IMR-90 (cell line): ENCODE measurements around the gene TTC21A. TPM values are rescaled to one million over a fixed set of nuclear protein-coding genes. Genes with fewer than 3 reads are reported as not detected.

Experiments used
- ATAC-seq: fragments of 200-7000 bp; cut with Tn5 transposase; 2 replicates; pipeline ENCODE4 v1.9.1; 2020; ENCODE audit warnings: low read depth, mild to moderate bottlenecking, moderate library complexity
- BruUV-seq: library from RNA; stranded (reverse); fragments of 400-500 nt; replicated peaks from 2 replicates; lab custom pipeline; 2021; lab: Mats Ljungman, UMichigan
- CTCF ChIA-PET: fragments of 300-600 bp; formaldehyde crosslinking; extraction: SDS; loops from one replicate; lab custom pipeline; 2021; ENCODE audit warnings: antibody characterized with exemption; lab: Yijun Ruan, JAX
- POLR2A ChIA-PET: fragments of 300-600 bp; sonication (Branson Sonifier 250); formaldehyde crosslinking; loops from one replicate; lab custom pipeline; 2022; ENCODE audit warnings: antibody characterized with exemption; ENCODE audit not compliant: unreplicated experiment; lab: Charles Lee
- DNase-seq: peaks from one replicate; pipeline ENCODE4 v3.0.0; 2013
- H2AFZ ChIP-seq: replicated peaks from 2 replicates; pipeline ENCODE3; 2013; ENCODE audit warnings: low read length, mild to moderate bottlenecking; ENCODE audit not compliant: poor library complexity
- H2AK5ac ChIP-seq: 2 replicates; pipeline ENCODE4 v1.6.1; 2013; ENCODE audit warnings: low read depth, low read length, inconsistent platforms
- H2AK9ac ChIP-seq: replicated peaks from 2 replicates; pipeline ENCODE3; 2013; ENCODE audit warnings: mild to moderate bottlenecking, low read depth, low read length, moderate library complexity; ENCODE audit not compliant: poor library complexity
- H2BK120ac ChIP-seq: 2 replicates; pipeline ENCODE4 v1.6.1; 2013; ENCODE audit warnings: low read depth, low read length, inconsistent platforms
- H2BK15ac ChIP-seq: 3 replicates; pipeline ENCODE4 v1.6.1; 2013; ENCODE audit warnings: low read depth, low read length, inconsistent platforms
- H2BK20ac ChIP-seq: 2 replicates; pipeline ENCODE4 v1.6.1; 2013; ENCODE audit warnings: low read depth, mild to moderate bottlenecking, inconsistent platforms, low read length, moderate library complexity
- H2BK5ac ChIP-seq: 2 replicates; pipeline ENCODE4 v1.6.1; 2013; ENCODE audit warnings: mild to moderate bottlenecking, low read depth, low read length, inconsistent platforms; ENCODE audit not compliant: poor library complexity, severe bottlenecking
- H3K14ac ChIP-seq: replicated peaks from 2 replicates; pipeline ENCODE4 v1.6.1; 2013; ENCODE audit warnings: low read depth, low read length, inconsistent platforms
- H3K18ac ChIP-seq: 2 replicates; pipeline ENCODE4 v1.6.1; 2013; ENCODE audit warnings: low read depth, low read length, control low read depth
- H3K23ac ChIP-seq: 2 replicates; pipeline ENCODE4 v1.6.1; 2013; ENCODE audit warnings: low read depth, low read length, inconsistent platforms
- H3K27ac ChIP-seq: 2 replicates; pipeline ENCODE4 v1.5.1; 2013; ENCODE audit warnings: mild to moderate bottlenecking, control low read depth, low read length; ENCODE audit not compliant: insufficient read depth
- H3K27me3 ChIP-seq: 2 replicates; pipeline ENCODE4 v1.6.1; 2013; ENCODE audit warnings: low read length; ENCODE audit not compliant: control insufficient read depth, insufficient read depth
- H3K36me3 ChIP-seq: 2 replicates; pipeline ENCODE4 v1.6.1; 2013; ENCODE audit warnings: low read length, mixed read lengths; ENCODE audit not compliant: control insufficient read depth, insufficient read depth
- H3K4ac ChIP-seq: 2 replicates; pipeline ENCODE4 v1.6.1; 2013; ENCODE audit warnings: low read depth, low read length, inconsistent platforms
- H3K4me1 ChIP-seq: 2 replicates; pipeline ENCODE4 v1.6.1; 2013; ENCODE audit warnings: low read length, mixed read lengths; ENCODE audit not compliant: control insufficient read depth, insufficient read depth
- H3K4me2 ChIP-seq: 2 replicates; pipeline ENCODE4 v1.6.1; 2013; ENCODE audit warnings: low read depth, mild to moderate bottlenecking, control low read depth, low read length, moderate library complexity
- H3K4me3 ChIP-seq: 2 replicates; pipeline ENCODE4 v1.5.1; 2013; ENCODE audit warnings: low read depth, mild to moderate bottlenecking, control low read depth, low read length, moderate library complexity; ENCODE audit not compliant: insufficient read depth
- H3K56ac ChIP-seq: 2 replicates; pipeline ENCODE4 v1.6.1; 2013; ENCODE audit warnings: low read length, inconsistent platforms; ENCODE audit not compliant: insufficient read depth; ENCODE audit errors: extremely low read depth
- H3K79me1 ChIP-seq, 2 experiments: 2 replicates each; pipeline ENCODE4 v1.6.1; 2013; ENCODE audit warnings: low read length in 2 of 2, inconsistent platforms in 1 of 2, low read depth in 1 of 2
- H3K9ac ChIP-seq: 2 replicates; pipeline ENCODE4 v1.6.1; 2013; ENCODE audit warnings: low read depth, low read length, control low read depth
- H3K9me1 ChIP-seq: 2 replicates; pipeline ENCODE4 v1.6.1; 2013; ENCODE audit warnings: low read length, inconsistent platforms; ENCODE audit not compliant: insufficient read depth
- H3K9me3 ChIP-seq: 2 replicates; pipeline ENCODE4 v1.6.1; 2013; ENCODE audit warnings: low read length; ENCODE audit not compliant: control insufficient read depth, insufficient read depth
- H4K20me1 ChIP-seq: 2 replicates; pipeline ENCODE4 v1.6.1; 2013; ENCODE audit warnings: low read length, inconsistent platforms; ENCODE audit not compliant: insufficient read depth
- H4K5ac ChIP-seq: 2 replicates; pipeline ENCODE4 v1.6.1; 2013; ENCODE audit warnings: mild to moderate bottlenecking, low read depth, low read length, control low read depth
- H4K8ac ChIP-seq, 2 experiments: 2 replicates each; pipeline ENCODE4 v1.6.1; 2013; ENCODE audit warnings: low read depth in 2 of 2, low read length in 2 of 2, control low read depth in 1 of 2, inconsistent platforms in 1 of 2
- H4K91ac ChIP-seq: 2 replicates; pipeline ENCODE4 v1.6.1; 2013; ENCODE audit warnings: low read depth, low read length, inconsistent platforms; ENCODE audit not compliant: insufficient read depth
- RCOR1 ChIP-seq: IDR thresholded peaks from 2 replicates; pipeline ENCODE4 v1.6.1; 2012; ENCODE audit warnings: mild to moderate bottlenecking, low read length, improper control_type of control experiment; ENCODE audit not compliant: insufficient replicate concordance
- WGBS, 2 experiments: methylation state at CpG; one replicate each; pipeline versions ENCODE4 v1.1.5 to v1.1.7; 2013; ENCODE audit warnings: missing lambda C conversion rate in 2 of 2; ENCODE audit not compliant: insufficient read length in 1 of 2; ENCODE audit errors: extremely low coverage in 2 of 2; 5-methylcytosine and 5-hydroxymethylcytosine counted together
- dilution Hi-C: fragments of 300-500 bp; cut with HindIII; formaldehyde crosslinking; loops from one replicate; pipeline ENCODE4 v1.14.3; 2018; ENCODE audit warnings: low sequenced_read_pairs; ENCODE audit not compliant: unreplicated experiment
- in situ Hi-C: fragments of 300-500 bp; cut with MboI; formaldehyde crosslinking; loops from 3 replicates; pipeline ENCODE4 v1.14.3; 2019; ENCODE audit warnings: low sequenced_read_pairs, inconsistent platforms, mixed read lengths
- intact Hi-C: fragments of 100-400 bp; cut with micrococcal nuclease; formaldehyde crosslinking; loops from 2 replicates; pipeline ENCODE4 v1.10.0; 2022
- polyA plus RNA-seq, 3 experiments: library from polyadenylated mRNA; depleted of rRNA; stranded (reverse); fragments of >200 nt; gene quantifications; 2 replicates each; pipeline ENCODE4 v1.2.3, GENCODE V29; 2012; ENCODE audit warnings: low replicate concordance in 1 of 3
- total RNA-seq: library from RNA; depleted of rRNA; stranded (reverse); fragments of >200 nt; gene quantifications from 2 replicates; pipeline ENCODE4 v1.2.3, GENCODE V29; 2012

Gene TTC21A
- total and polyA plus RNA-seq, 2 of the 4 experiments (the other 2 are of a cell fraction): 0.90 to 1.8 TPM

DNA sequence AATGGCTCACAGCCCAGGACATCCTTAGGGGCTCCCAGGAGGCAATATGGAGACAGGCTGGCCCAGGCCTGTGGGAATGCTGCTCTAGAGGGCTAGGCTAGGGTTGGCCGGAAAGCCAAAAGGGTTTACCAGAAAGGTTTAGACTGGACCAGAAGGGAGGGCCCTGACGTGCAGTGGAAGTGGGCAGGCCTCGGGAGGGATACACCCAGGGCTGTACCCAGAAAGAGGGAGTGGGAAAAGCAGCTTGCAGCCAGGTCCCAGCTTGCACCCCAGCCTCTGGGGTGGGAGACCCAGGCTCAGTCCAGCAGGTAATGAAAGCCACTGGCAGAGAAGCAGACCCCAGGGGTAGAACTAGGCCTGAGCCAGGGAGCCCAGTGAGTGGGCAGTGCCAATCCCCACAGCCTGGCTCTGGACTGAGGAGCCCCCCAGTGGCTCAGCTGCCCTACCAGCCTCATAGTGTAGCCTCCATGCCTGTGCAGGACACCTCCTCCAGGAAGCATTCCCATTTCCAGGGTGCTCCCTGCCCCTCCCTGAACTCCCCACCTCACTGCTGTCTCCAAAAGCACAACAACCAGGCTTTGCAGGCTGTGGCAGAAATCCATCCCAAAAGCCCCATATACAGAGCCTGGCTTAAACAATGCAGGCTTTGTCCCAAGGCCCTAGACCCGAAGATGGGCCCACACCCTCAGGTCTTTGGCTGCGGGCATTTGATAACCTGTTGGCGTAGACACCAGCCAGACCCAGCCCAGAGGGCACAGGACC, 3.5 kb upstream of the TTC21A start:
- Histone ChIP-seq H2AFZ (no peak overlapping the region), H3K79me1 (peaks cover 17 to 65% of the 10 kb centered on the region in 2 experiments), H3K4me3 (no peak overlapping the region), H3K23ac (no peak overlapping the region), H4K5ac (no peak overlapping the region), H3K27me3 (no peaks in the 10 kb centered on the region), H3K9ac (no peak overlapping the region), H2AK9ac (peak overlapping the region; percentile 25), H4K20me1 (peaks cover 59% of the 10 kb centered on the region), H4K8ac (no peak overlapping the region), H3K56ac (no peak overlapping the region), H3K4ac (no peak overlapping the region), H2AK5ac (no peak overlapping the region), H3K27ac (no peak overlapping the region), H3K4me1 (peaks cover 4% of the 10 kb centered on the region; the same call in 1 of the 2 replicates), H4K91ac (no peak overlapping the region), H2BK5ac (no peak overlapping the region), H3K18ac (no peak overlapping the region), H2BK20ac (no peak overlapping the region), H3K14ac (no peak overlapping the region), H3K36me3 (peaks cover 15% of the 10 kb centered on the region), H2BK15ac (no peak overlapping the region), H2BK120ac (no peak overlapping the region), H3K4me2 (no peak overlapping the region), H3K9me3 (no peaks in the 10 kb centered on the region), H3K9me1 (peaks cover 8% of the 10 kb centered on the region)
- POLR2A ChIA-PET: interaction anchor here (0.6 kb wide), 1 partner anchor 12 kb away, joined by 3 read pairs; no protein-coding TSS in a partner anchor
- DNase-seq (no peak), ATAC-seq (no peak)
- no peak for TF ChIP-seq RCOR1
- WGBS, 2 experiments: 90% methylated on average over 2 of the region's 6 CpGs; no CpG with 5 or more reads in 1 of the 2 experiments
- intact Hi-C loops: no loop called here
- CTCF ChIA-PET: no interaction called here
- dilution Hi-C loops: no loop called here
- BruUV-seq: no TSS peak
- in situ Hi-C loops: no loop called here
